ENCODE results near the gene RPL36A.

RPL36A gene

DNA sequence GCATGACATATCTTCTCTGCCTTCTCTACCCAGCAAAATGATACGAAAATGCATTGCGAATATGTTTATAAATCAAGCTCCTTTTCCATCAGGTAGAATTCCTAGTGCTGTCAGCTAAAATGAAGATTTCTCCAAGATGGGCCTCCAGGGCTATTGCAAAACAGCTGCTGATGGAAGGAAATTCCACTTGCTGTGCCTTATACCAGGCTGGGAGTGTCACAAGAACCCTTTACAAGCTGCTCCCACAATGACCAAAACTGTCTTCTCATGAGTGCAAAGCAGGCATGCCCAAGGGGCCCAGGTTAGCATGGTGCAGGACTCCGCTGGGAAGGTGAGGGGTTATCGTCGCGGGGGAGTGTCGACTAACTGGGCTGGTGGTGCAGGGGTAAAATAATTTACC is 25.9 kb downstream of the RPL36A start:
- H3K27me3 ChIP-seq (ENCODE audit: insufficient read depth, low read length, poor library complexity, severe bottlenecking), result no peaks in the 10 kb centered on the region
- no peaks in the 10 kb centered on the region for H3K9me3 ChIP-seq (ENCODE audit: insufficient read depth, low read depth, low read length)
- H3K4me1 ChIP-seq (ENCODE audit: insufficient read depth, low read length, poor library complexity, severe bottlenecking), result peaks cover 8% of the 10 kb centered on the region
- no peaks in the 10 kb centered on the region for H3K9me2 ChIP-seq (replicated peaks; ENCODE audit: low read depth, low read length)
- peaks cover 16% of the 10 kb centered on the region; the same call in 1 of the 2 replicates for H3K79me2 ChIP-seq (ENCODE audit: insufficient read depth, low read length)
- peaks cover 13% of the 10 kb centered on the region; the same call in 1 of the 2 replicates for H3K36me3 ChIP-seq (ENCODE audit: insufficient read depth, low read length)
- no peak overlapping the region for H3K9ac ChIP-seq (ENCODE audit: low read depth, low read length, poor library complexity, severe bottlenecking)
- H4K20me1 ChIP-seq (ENCODE audit: insufficient read depth, low read length, poor library complexity, severe bottlenecking), result no peaks in the 10 kb centered on the region
- no peak overlapping the region for H3K4me3 ChIP-seq (ENCODE audit: low read length, poor library complexity, severe bottlenecking)
- H2AFZ ChIP-seq (ENCODE audit: low read length), result no peak overlapping the region
- TF ChIP-seq, protein P1, sequence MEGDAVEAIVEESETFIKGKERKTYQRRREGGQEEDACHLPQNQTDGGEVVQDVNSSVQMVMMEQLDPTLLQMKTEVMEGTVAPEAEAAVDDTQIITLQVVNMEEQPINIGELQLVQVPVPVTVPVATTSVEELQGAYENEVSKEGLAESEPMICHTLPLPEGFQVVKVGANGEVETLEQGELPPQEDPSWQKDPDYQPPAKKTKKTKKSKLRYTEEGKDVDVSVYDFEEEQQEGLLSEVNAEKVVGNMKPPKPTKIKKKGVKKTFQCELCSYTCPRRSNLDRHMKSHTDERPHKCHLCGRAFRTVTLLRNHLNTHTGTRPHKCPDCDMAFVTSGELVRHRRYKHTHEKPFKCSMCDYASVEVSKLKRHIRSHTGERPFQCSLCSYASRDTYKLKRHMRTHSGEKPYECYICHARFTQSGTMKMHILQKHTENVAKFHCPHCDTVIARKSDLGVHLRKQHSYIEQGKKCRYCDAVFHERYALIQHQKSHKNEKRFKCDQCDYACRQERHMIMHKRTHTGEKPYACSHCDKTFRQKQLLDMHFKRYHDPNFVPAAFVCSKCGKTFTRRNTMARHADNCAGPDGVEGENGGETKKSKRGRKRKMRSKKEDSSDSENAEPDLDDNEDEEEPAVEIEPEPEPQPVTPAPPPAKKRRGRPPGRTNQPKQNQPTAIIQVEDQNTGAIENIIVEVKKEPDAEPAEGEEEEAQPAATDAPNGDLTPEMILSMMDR (conservative IDR thresholded peaks at IDR 0.05; ENCODE audit: low read length), result no peak
- no peak for TF ChIP-seq EZH2phosphoT487 (IDR thresholded peaks at IDR 0.05; ENCODE audit: borderline replicate concordance)
- H3K4me2 ChIP-seq (ENCODE audit: low read depth, low read length, poor library complexity, severe bottlenecking), result no peak overlapping the region
- no peaks in the 10 kb centered on the region for H3F3A ChIP-seq (ENCODE audit: low read depth)

DNA sequence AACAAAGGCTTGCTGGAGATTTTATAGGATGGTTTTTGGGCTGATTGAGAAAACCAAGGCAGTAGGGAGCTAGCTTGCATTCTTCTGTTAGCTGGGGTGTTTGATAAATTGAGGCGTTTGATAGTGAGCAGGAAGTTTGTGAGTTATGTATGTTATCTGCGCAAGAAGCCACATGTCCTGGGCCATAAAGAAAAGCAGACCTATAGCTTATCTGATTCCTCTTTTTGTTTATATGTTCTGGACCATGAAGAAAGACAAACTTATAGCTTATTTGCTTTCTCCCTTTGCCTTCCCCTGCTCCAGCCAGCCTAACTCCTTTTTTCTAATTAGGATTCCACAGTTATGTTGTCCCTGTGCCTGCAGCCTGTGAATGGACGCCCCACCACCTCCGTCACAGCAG is 26.4 kb downstream of the RPL36A start:
- Histone ChIP-seq H3K4me1 (ENCODE audit: insufficient read depth, low read length, poor library complexity, severe bottlenecking) (peaks cover 8% of the 10 kb centered on the region), H3K9me3 (ENCODE audit: insufficient read depth, low read depth, low read length) (no peaks in the 10 kb centered on the region), H2AFZ (ENCODE audit: low read length) (peak overlapping the region; percentile 87; the same call in 1 of the 2 replicates), H4K20me1 (ENCODE audit: insufficient read depth, low read length, poor library complexity, severe bottlenecking) (no peaks in the 10 kb centered on the region), H3K36me3 (ENCODE audit: insufficient read depth, low read length) (peaks cover 8% of the 10 kb centered on the region; the same call in 1 of the 2 replicates), H3F3A (ENCODE audit: low read depth) (no peaks in the 10 kb centered on the region), H3K79me2 (ENCODE audit: insufficient read depth, low read length) (peaks cover 11% of the 10 kb centered on the region; the same call in 1 of the 2 replicates), H3K9me2 (replicated peaks; ENCODE audit: low read depth, low read length) (no peaks in the 10 kb centered on the region), H3K9ac (ENCODE audit: low read depth, low read length, poor library complexity, severe bottlenecking) (no peak overlapping the region), H3K4me3 (ENCODE audit: low read length, poor library complexity, severe bottlenecking) (no peak overlapping the region), H3K27me3 (ENCODE audit: insufficient read depth, low read length, poor library complexity, severe bottlenecking) (no peaks in the 10 kb centered on the region), H3K4me2 (ENCODE audit: low read depth, low read length, poor library complexity, severe bottlenecking) (peak overlapping the region; percentile 81)
- TF ChIP-seq, protein P1 (conservative IDR thresholded peaks at IDR 0.05; ENCODE audit: low read length), result no peak
- TF ChIP-seq EZH2phosphoT487 (IDR thresholded peaks at IDR 0.05; ENCODE audit: borderline replicate concordance), result no peak

DNA sequence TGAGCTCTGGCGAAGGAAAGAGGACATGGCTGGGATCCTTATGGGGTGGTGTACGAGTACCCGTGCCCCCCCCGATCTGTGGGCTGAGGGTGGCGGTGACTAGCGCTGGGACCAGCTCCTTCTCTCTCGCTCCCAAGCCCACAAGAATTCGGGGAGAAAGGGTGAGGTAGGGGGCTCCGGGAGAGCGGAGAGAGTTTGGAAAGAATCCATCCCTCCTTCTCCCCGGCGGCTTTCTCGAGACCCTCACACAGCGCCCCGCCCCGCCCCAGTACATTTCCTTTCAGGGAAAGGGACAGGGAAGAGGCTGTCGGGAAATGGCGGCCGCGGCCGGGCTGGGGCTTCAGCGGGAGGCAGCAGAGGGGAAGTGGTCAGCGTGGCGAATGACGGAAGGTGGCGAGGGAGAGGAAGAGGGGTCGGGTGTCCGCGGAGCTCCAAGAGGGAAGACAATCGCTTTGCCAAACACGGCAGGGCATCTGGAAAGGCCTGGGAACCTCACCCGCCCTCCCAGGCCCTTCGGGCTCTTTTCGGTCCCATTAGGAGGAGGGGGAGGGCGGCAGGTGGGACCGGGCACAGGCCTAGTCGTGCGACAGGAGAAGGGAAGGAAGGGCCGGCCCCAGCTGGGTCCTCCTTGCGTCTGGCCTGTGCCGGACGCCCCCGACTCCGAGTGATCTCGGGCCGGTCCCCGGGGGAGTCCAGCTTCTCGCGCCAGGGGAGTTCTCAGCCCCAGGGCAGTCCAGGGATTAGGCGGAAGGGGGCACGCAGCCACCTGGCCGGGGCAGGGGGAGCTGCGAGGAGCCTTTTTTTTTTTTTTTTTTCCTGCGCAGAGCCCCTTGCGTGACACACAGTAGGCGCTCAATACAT is 27.4 kb downstream of the RPL36A start:
- Histone ChIP-seq H3K9me3 (ENCODE audit: insufficient read depth, low read depth, low read length) (no peaks in the 10 kb centered on the region), H3K9ac (ENCODE audit: low read depth, low read length, poor library complexity, severe bottlenecking) (peak overlapping the region; percentile 86), H3K79me2 (ENCODE audit: insufficient read depth, low read length) (peaks cover under 1% of the 10 kb centered on the region; the same call in 1 of the 2 replicates), H3K9me2 (replicated peaks; ENCODE audit: low read depth, low read length) (no peaks in the 10 kb centered on the region), H3F3A (ENCODE audit: low read depth) (no peaks in the 10 kb centered on the region), H3K36me3 (ENCODE audit: insufficient read depth, low read length) (no peaks in the 10 kb centered on the region; the same call in 1 of the 2 replicates), H4K20me1 (ENCODE audit: insufficient read depth, low read length, poor library complexity, severe bottlenecking) (no peaks in the 10 kb centered on the region), H2AFZ (ENCODE audit: low read length) (peak overlapping the region; percentile 87), H3K4me1 (ENCODE audit: insufficient read depth, low read length, poor library complexity, severe bottlenecking) (peaks cover 8% of the 10 kb centered on the region), H3K27me3 (ENCODE audit: insufficient read depth, low read length, poor library complexity, severe bottlenecking) (no peaks in the 10 kb centered on the region), H3K4me2 (ENCODE audit: low read depth, low read length, poor library complexity, severe bottlenecking) (peak overlapping the region; percentile 81), H3K4me3 (ENCODE audit: low read length, poor library complexity, severe bottlenecking) (peak overlapping the region; percentile 79)
- TF ChIP-seq EZH2phosphoT487 (IDR thresholded peaks at IDR 0.05; ENCODE audit: borderline replicate concordance), result no peak
- TF ChIP-seq, protein P1 (conservative IDR thresholded peaks at IDR 0.05; ENCODE audit: low read length), result no peak
